Large intestine (tissue), 3 donors: ENCODE results near the gene KDM5B. TPM values are rescaled to one million over a fixed set of nuclear protein-coding genes. Genes with fewer than 3 reads are reported as not detected.

Experiments
- DNase-seq, 2 donors: peaks; one replicate each; pipeline versions ENCODE4 v3.0.0 to v3.0.0-alpha.2; 2013
- H3K27ac ChIP-seq: one replicate; pipeline ENCODE4 v1.5.1; 2013; ENCODE audit warnings: low read length
- H3K27me3 ChIP-seq: 2 replicates; pipeline ENCODE4 v1.6.1; 2013; ENCODE audit warnings: low read length; ENCODE audit not compliant: control insufficient read depth, insufficient read depth
- H3K36me3 ChIP-seq: 2 replicates; pipeline ENCODE4 v1.6.1; 2013; ENCODE audit warnings: low read length; ENCODE audit not compliant: control insufficient read depth, insufficient read depth
- H3K4me1 ChIP-seq: one replicate; pipeline ENCODE4 v1.6.1; 2013; ENCODE audit warnings: low read length; ENCODE audit not compliant: control insufficient read depth, insufficient read depth
- H3K4me3 ChIP-seq: one replicate; pipeline ENCODE4 v1.5.1; 2013; ENCODE audit warnings: low read length
- H3K9me3 ChIP-seq: one replicate; pipeline ENCODE4 v1.6.1; 2013; ENCODE audit warnings: mild to moderate bottlenecking, low read depth, low read length, moderate library complexity; ENCODE audit not compliant: control insufficient read depth
- WGBS: methylation state at CpG from one replicate; pipeline ENCODE4 v1.1.5; 2013; ENCODE audit warnings: low lambda C conversion rate; ENCODE audit not compliant: insufficient coverage; 5-methylcytosine and 5-hydroxymethylcytosine counted together
- polyA plus RNA-seq: library from polyadenylated mRNA; unstranded; fragments of 120-200 nt; gene quantifications from one replicate; pipeline ENCODE4 v1.2.1, GENCODE V29; 2013

Gene KDM5B
- polyA plus RNA-seq, 1 donor = 39.7 TPM

- Histone ChIP-seq H3K36me3 (no peaks in the 10 kb centered on the region), H3K4me3 (no peak overlapping the region), H3K9me3 (no peaks in the 10 kb centered on the region), H3K27ac (no peak overlapping the region), H3K27me3 (peaks cover 24% of the 10 kb centered on the region), H3K4me1 (no peaks in the 10 kb centered on the region)
- WGBS = no CpG with 5 or more reads among the region's 3 CpGs
- no peak for DNase-seq
These were observed 119.1 kb downstream of the KDM5B start for GRCh38 chr1:202689082-202689481.

- Histone ChIP-seq H3K27me3 (peaks cover 24% of the 10 kb centered on the region), H3K4me1 (no peaks in the 10 kb centered on the region), H3K9me3 (no peaks in the 10 kb centered on the region), H3K27ac (no peak overlapping the region), H3K36me3 (no peaks in the 10 kb centered on the region), H3K4me3 (no peak overlapping the region)
- WGBS = no CpG with 5 or more reads among the region's 7 CpGs
- no peak for DNase-seq
These were observed 119.8 kb downstream of the KDM5B start for GRCh38 chr1:202688401-202688800.

- H3K27me3 ChIP-seq = peaks cover 26% of the 10 kb centered on the region
- no peaks in the 10 kb centered on the region for H3K4me1 ChIP-seq
- DNase-seq = no peak
- WGBS = no CpG with 5 or more reads among the region's 3 CpGs
- H3K9me3 ChIP-seq = no peaks in the 10 kb centered on the region
- no peak overlapping the region for H3K4me3 ChIP-seq
- H3K27ac ChIP-seq = no peak overlapping the region
- H3K36me3 ChIP-seq = no peaks in the 10 kb centered on the region
These were observed 120.4 kb downstream of the KDM5B start for GRCh38 chr1:202687798-202688197.

GRCh38 chr1:202687370-202687769 is 120.9 kb downstream of the KDM5B start:
- H3K27ac ChIP-seq = no peak overlapping the region
- no peak for DNase-seq
- no peak overlapping the region for H3K4me3 ChIP-seq
- H3K36me3 ChIP-seq = no peaks in the 10 kb centered on the region
- H3K27me3 ChIP-seq = peaks cover 26% of the 10 kb centered on the region
- no peaks in the 10 kb centered on the region for H3K4me1 ChIP-seq
- WGBS = no CpG with 5 or more reads among the region's 11 CpGs
- H3K9me3 ChIP-seq = no peaks in the 10 kb centered on the region

GRCh38 chr1:202685641-202686040 is 122.6 kb downstream of the KDM5B start:
- H3K27me3 ChIP-seq = peaks cover 35% of the 10 kb centered on the region
- H3K4me3 ChIP-seq = no peak overlapping the region
- H3K27ac ChIP-seq = no peak overlapping the region
- 100% methylated on average over 1 of the region's 6 CpGs for WGBS
- DNase-seq = no peak
- H3K9me3 ChIP-seq = no peaks in the 10 kb centered on the region
- H3K4me1 ChIP-seq = no peaks in the 10 kb centered on the region
- no peaks in the 10 kb centered on the region for H3K36me3 ChIP-seq

- Histone ChIP-seq H3K27me3 (peaks cover 35% of the 10 kb centered on the region), H3K27ac (no peak overlapping the region), H3K36me3 (no peaks in the 10 kb centered on the region), H3K9me3 (no peaks in the 10 kb centered on the region), H3K4me1 (no peaks in the 10 kb centered on the region), H3K4me3 (no peak overlapping the region)
- no peak for DNase-seq
- no CpG with 5 or more reads among the region's 2 CpGs for WGBS
These were observed 123.5 kb downstream of the KDM5B start for GRCh38 chr1:202684716-202685115.

- H3K27me3 ChIP-seq = peaks cover 33% of the 10 kb centered on the region
- no peaks in the 10 kb centered on the region for H3K36me3 ChIP-seq
- no peaks in the 10 kb centered on the region for H3K4me1 ChIP-seq
- DNase-seq = no peak
- WGBS = 100% methylated on average over 1 of the region's 4 CpGs
- no peak overlapping the region for H3K27ac ChIP-seq
- H3K9me3 ChIP-seq = no peaks in the 10 kb centered on the region
- H3K4me3 ChIP-seq = no peak overlapping the region
These were observed 125.2 kb downstream of the KDM5B start for GRCh38 chr1:202683029-202683428.

- Histone ChIP-seq H3K27me3 (peaks cover 31% of the 10 kb centered on the region), H3K4me3 (no peak overlapping the region), H3K9me3 (no peaks in the 10 kb centered on the region), H3K4me1 (no peaks in the 10 kb centered on the region), H3K36me3 (no peaks in the 10 kb centered on the region), H3K27ac (no peak overlapping the region)
- no peak for DNase-seq
- no CpG with 5 or more reads among the region's 9 CpGs for WGBS
These were observed 125.7 kb downstream of the KDM5B start for GRCh38 chr1:202682477-202682876.

- H3K27me3 ChIP-seq = peaks cover 27% of the 10 kb centered on the region
- no peaks in the 10 kb centered on the region for H3K36me3 ChIP-seq
- H3K4me1 ChIP-seq = no peaks in the 10 kb centered on the region
These were observed 126.3 kb downstream of the KDM5B start for GRCh38 chr1:202681736-202682420.

GRCh38 chr1:202680586-202681352 is 127.5 kb downstream of the KDM5B start:
- Histone ChIP-seq H3K4me1 (no peaks in the 10 kb centered on the region), H3K9me3 (no peaks in the 10 kb centered on the region), H3K36me3 (no peaks in the 10 kb centered on the region), H3K4me3 (no peak overlapping the region), H3K27ac (no peak overlapping the region), H3K27me3 (peaks cover 19% of the 10 kb centered on the region)
- DNase-seq = no peak
- no CpG with 5 or more reads among the region's 2 CpGs for WGBS

More at GRCh38 chr1:202681736-202682420, 126.3 kb downstream of the KDM5B start:
- no CpG with 5 or more reads among the region's 11 CpGs for WGBS
- DNase-seq = no peak
- no peaks in the 10 kb centered on the region for H3K9me3 ChIP-seq
- no peak overlapping the region for H3K4me3 ChIP-seq
- no peak overlapping the region for H3K27ac ChIP-seq
